Skeletal muscle satellite cell (primary cell): ENCODE results near the gene AGFG2.

Source experiments
- H3K27me3 ChIP-seq: 2 replicates; pipeline ENCODE4 v1.7.0; 2013; ENCODE audit warnings: low read length; ENCODE audit not compliant: control insufficient read depth, insufficient read depth
- H3K36me3 ChIP-seq: 2 replicates; pipeline ENCODE4 v1.7.0; 2013; ENCODE audit warnings: mild to moderate bottlenecking, control low read depth, low read length; ENCODE audit not compliant: insufficient read depth
- H3K4me1 ChIP-seq: 2 replicates; pipeline ENCODE4 v1.7.0; 2013; ENCODE audit warnings: low read length; ENCODE audit not compliant: control insufficient read depth, insufficient read depth
- H3K4me2 ChIP-seq: 2 replicates; pipeline ENCODE4 v1.7.0; 2013; ENCODE audit warnings: mild to moderate bottlenecking, low read length
- H3K4me3 ChIP-seq: 2 replicates; pipeline ENCODE4 v1.7.0; 2013; ENCODE audit warnings: low read length
- H3K9ac ChIP-seq: 2 replicates; pipeline ENCODE4 v1.7.0; 2013; ENCODE audit warnings: mild to moderate bottlenecking, low read depth, low read length, moderate library complexity
- H3K9me3 ChIP-seq: replicated peaks from 2 replicates; pipeline ENCODE4 v1.7.0; 2013; ENCODE audit warnings: mild to moderate bottlenecking, control low read depth, low read length

Gene AGFG2

DNA sequence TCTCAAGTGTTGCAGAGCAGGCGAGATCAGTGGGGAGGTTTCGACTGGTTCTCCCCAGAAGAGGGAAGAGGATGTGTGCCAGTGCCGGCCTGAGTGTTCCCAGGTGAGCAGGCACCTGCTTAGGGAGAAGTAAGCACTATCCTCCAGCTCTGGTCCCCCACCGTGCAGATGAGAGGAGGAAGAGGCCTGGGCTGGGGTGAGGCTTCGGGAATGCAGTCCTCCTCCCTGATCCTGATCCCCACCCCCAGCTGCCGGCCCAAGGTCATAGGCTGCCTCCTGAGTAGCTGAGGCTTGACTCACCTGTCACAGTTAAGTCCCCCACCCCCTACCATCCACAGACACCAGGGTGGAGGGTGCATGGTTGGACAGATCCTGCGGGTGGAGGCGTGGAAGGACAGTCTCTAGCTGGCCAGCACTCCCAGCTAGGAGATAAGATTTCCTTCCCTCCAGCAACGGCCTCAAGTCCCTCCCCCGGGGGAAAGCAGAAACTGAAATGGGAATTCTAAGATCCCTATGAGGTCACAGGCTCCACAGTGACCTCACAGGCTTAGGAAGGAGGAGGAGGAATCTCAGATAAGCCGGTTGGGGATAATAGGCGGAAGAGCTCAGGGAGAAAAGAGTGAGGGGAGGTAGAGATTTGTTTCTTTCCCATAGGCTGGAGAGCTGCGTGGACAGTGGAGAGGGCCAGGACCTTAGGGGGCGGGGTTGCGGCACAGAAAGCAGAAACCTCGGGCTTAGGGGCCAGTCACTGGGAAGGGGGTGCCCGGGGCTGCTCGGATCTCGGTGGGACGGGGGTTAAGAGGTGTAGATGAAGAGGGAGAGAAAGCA lies 45.9 kb downstream of the AGFG2 start:
- peaks cover 32% of the 10 kb centered on the region for H3K36me3 ChIP-seq
- peak overlapping the region; percentile 97 for H3K4me3 ChIP-seq
- peak overlapping the region; percentile 93 for H3K4me2 ChIP-seq
- no peaks in the 10 kb centered on the region for H3K27me3 ChIP-seq
- peak overlapping the region; percentile 96 for H3K9ac ChIP-seq
- H3K9me3 ChIP-seq: no peaks in the 10 kb centered on the region
- peaks cover 21% of the 10 kb centered on the region for H3K4me1 ChIP-seq

DNA sequence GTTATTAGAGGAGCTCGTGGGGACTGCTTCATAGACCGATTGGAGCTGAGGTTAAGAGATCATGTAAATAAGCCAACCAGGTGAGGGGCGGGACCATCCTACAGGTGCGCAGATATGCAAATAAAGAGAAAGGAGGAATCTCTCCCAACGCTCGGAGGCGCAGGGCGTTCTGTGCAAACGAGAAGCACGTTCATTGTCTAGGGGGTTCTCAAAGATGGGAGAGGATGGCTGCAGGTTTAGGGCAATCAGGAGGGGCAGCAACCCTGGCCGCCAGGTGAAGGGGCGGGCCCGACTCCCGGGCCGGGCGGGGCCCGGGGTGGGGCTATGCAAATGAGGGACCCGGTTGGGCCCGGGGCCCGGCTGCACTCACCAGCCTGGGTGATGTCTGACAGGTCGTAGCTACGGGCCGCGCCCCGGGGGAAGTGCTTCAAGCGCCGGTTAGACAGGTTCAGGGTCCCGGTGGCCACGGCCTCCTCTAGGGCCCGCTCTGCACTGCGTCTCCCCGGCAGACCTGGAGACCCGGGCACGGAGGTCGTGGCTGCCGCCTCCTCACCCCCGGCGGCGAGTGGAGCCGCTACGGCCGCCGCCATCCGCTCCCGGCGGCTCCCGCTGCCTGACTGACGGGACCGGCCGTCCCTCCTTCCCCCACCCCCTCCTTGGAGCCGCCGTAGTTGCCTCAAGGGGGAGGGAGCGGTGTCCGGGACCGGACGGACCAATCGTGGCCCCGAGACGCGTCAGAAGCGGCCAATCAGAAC lies 46.7 kb downstream of the AGFG2 start, which contains the start of gene LRCH4:
Gene LRCH4 (minus strand): TSS at position 619 of the 755 bp plus-strand sequence. CDS start 29 bp downstream, at position 590.
- H3K4me2 ChIP-seq: peak within 1 kb of the TSS; percentile 93
- H3K9me3 ChIP-seq: no peaks in the 10 kb centered on the region
- peaks cover 6% of the 10 kb centered on the region for H3K27me3 ChIP-seq
- peaks cover 21% of the 10 kb centered on the region for H3K4me1 ChIP-seq
- peaks cover 25% of the 10 kb centered on the region for H3K36me3 ChIP-seq
- H3K9ac ChIP-seq: peak within 1 kb of the TSS; percentile 96
- peak within 1 kb of the TSS; percentile 97 for H3K4me3 ChIP-seq

DNA sequence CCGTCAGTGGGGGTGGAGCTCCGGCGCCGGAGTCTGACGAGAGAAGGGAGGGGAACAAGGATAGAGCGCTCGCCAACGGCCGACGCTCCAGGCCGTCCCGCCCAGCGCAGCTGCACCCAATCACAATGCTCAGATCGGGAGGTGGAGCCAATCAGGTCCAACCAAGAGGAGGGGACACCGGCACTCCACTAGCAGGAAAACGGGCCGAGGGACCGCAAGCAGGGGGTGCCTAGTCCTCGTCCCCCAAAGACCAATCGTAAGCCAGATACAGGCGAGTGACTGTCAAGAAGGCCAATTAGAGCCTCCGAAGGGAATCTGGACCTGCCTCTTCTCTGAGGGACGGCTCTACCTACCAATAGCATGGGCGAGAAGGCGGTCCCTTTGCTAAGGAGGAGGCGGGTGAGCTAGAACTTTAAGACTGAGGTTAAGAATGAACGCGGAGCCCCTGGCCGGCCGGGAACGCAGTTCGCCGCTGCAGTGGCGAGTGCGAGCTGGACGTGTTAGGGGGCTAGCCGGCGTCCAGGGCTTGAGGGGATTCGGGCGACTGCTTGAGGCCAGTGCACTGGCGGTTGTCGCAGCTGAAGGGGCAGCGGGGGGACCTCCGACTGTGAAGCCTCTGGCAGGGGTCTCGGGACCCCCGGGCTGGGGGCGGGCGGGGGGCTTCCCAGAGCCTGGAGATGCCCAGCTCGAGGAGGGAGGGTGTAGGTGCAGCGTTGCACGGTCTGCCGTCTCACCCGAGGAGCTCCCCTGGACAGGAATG lies 47.4 kb downstream of the AGFG2 start, which contains the start of gene FBXO24:
Gene FBXO24 (plus strand): TSS at position 63 of the 760 bp plus-strand sequence. CDS start 298 bp downstream, at position 361.
- Histone ChIP-seq H3K4me1 (peaks cover 21% of the 10 kb centered on the region), H3K27me3 (peaks cover 6% of the 10 kb centered on the region), H3K9me3 (no peaks in the 10 kb centered on the region), H3K9ac (peak within 1 kb of the TSS; percentile 96), H3K4me3 (peak within 1 kb of the TSS; percentile 97), H3K4me2 (peak within 1 kb of the TSS; percentile 93), H3K36me3 (peaks cover 17% of the 10 kb centered on the region)

DNA sequence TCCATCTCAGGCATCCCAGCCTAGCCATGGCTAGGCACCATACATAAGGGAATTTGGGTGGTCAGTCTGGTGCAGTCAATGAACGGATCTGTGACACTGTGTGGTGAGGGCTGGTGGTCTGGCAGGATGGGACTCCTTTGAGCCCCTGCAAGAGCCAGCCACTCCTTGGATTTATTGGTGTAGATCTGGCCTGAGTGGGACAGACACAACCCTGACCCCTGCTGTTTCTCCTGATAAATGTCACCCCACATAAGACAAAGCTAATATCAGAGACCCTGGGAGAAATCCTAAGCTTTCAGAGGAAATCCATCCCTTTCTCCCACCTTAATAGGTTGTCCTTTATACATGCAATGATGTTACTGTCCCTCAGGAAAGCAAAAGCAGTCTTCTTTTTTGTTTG lies 49.4 kb downstream of the AGFG2 start:
- H3K4me1 ChIP-seq: peaks cover 13% of the 10 kb centered on the region
- H3K36me3 ChIP-seq: no peaks in the 10 kb centered on the region
- no peak overlapping the region for H3K4me2 ChIP-seq
- no peak overlapping the region for H3K9ac ChIP-seq
- H3K27me3 ChIP-seq: peaks cover 6% of the 10 kb centered on the region
- no peak overlapping the region for H3K4me3 ChIP-seq
- no peaks in the 10 kb centered on the region for H3K9me3 ChIP-seq

DNA sequence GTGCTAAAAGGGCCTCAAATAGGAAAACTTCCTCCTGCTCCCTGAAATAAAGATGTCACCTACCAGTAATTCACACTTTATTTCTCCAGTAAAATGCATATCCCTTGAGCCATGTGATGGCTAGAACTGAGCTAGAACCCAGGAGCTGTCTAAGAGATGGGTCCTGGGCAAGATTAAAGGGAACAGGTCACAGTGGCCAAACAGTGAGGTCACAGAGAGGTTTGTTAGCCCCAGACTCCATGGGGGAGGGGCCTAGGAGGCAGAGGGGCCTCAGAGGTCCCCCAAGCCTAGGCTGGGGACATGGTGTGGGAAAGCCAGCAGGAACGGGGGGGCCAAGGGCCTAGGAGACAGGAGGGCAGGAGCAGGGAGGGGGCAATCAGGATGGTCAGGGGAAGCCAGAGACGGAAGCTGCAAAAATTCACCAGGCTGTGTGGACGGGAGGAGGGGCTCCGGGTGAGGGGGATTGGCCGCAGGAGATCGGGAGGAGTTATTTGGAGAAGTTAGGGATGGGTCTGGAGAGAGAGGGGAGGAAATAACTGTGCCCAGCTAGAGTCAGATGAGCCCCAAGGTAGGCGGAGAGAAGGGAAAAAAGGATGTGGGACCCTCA lies 50.4 kb downstream of the AGFG2 start:
- Histone ChIP-seq H3K4me2 (no peak overlapping the region), H3K36me3 (no peaks in the 10 kb centered on the region), H3K9ac (no peak overlapping the region), H3K4me3 (no peak overlapping the region), H3K4me1 (peaks cover 5% of the 10 kb centered on the region), H3K27me3 (peaks cover 6% of the 10 kb centered on the region), H3K9me3 (no peaks in the 10 kb centered on the region)

DNA sequence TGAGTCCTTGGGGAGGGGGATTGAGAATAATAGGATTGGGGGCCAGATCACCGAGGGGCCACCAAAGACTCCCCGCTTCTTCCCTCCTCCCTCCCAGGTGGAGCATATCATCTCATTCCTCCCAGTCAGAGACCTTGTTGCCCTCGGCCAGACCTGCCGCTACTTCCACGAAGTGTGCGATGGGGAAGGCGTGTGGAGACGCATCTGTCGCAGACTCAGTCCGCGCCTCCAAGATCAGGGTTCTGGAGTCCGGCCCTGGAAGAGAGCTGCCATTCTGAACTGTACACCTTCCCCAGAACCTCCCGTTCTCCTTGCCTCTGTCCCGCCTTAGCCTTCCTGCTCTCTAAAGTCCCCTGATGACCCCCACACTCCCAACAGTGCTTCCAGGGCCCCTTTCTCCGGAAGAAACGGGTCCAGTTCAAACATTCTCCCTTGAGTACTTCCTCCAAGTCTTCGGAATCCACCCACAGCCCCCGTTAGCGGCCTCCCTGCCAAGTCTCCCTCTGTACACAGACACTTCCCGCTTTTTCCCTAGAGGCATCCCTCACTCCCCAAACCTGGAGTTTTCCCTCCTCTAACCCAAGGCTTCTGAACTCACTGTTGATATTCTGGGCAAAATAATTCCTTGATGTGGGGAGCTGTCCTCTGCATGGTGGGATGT lies 51.2 kb downstream of the AGFG2 start:
- H3K9me3 ChIP-seq: no peaks in the 10 kb centered on the region
- H3K27me3 ChIP-seq: peaks cover 6% of the 10 kb centered on the region
- no peaks in the 10 kb centered on the region for H3K36me3 ChIP-seq
- H3K4me1 ChIP-seq: no peaks in the 10 kb centered on the region
- no peak overlapping the region for H3K4me2 ChIP-seq
- H3K4me3 ChIP-seq: no peak overlapping the region
- no peak overlapping the region for H3K9ac ChIP-seq

DNA sequence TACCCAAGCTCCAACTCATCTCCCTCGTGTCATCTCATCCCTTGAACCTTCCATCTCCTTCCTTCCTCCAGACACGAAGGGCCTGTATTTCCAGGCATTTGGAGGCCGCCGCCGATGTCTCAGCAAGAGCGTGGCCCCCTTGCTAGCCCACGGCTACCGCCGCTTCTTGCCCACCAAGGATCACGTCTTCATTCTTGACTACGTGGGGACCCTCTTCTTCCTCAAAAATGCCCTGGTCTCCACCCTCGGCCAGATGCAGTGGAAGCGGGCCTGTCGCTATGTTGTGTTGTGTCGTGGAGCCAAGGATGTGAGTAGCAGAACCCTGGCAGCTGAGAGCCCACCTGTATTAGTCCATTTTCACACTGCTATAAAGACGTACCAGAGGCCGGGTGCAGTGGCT lies 52.6 kb downstream of the AGFG2 start:
- no peak overlapping the region for H3K4me3 ChIP-seq
- no peaks in the 10 kb centered on the region for H3K36me3 ChIP-seq
- no peak overlapping the region for H3K9ac ChIP-seq
- H3K27me3 ChIP-seq: peaks cover 6% of the 10 kb centered on the region
- no peak overlapping the region for H3K4me2 ChIP-seq
- no peaks in the 10 kb centered on the region for H3K9me3 ChIP-seq
- no peaks in the 10 kb centered on the region for H3K4me1 ChIP-seq

DNA sequence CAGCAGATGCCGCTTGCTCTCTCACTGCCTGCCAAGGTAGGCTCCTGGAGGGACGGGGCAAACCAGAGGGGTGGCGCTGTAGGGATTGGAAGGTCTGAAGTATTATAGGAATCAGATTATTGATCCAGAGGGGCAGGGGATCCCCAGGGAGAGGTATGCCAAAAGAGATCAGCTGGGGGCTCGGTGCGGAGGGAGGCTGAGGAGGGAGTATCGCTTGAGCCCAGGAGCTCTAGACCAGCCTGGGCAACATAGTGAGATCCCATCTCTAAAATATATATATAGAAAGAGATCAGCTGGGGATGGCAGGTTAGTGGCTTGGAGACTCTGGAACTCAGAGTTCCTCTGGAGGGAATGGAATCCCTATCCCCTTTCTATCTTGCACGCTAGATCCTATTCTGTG lies 56.2 kb downstream of the AGFG2 start:
- Histone ChIP-seq H3K9me3 (no peaks in the 10 kb centered on the region), H3K4me2 (no peak overlapping the region), H3K4me3 (no peak overlapping the region), H3K9ac (no peak overlapping the region), H3K36me3 (no peaks in the 10 kb centered on the region), H3K4me1 (no peaks in the 10 kb centered on the region), H3K27me3 (peaks cover 5% of the 10 kb centered on the region)

DNA sequence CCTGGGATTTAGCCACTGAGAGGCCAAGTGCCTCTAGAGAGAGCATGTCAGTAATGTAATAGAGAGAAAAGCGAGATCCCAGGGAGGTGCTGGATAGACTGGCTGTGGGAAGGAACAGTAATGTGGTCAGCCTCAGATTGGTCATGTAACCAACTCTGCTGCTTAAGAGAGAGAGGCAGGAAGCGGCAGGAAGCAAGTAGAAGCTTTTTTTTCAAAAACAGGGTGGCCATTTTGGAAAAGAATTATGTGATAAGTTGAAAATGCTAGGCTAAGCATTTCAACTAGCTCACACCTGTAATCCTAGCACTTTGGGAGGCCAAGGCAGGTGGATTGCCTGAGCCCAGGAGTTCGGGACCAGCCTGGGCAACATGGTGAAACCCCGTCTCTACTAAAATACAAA lies 59.4 kb downstream of the AGFG2 start:
- Histone ChIP-seq H3K4me3 (no peak overlapping the region), H3K9me3 (no peaks in the 10 kb centered on the region), H3K4me1 (peaks cover 20% of the 10 kb centered on the region), H3K4me2 (no peak overlapping the region), H3K36me3 (no peaks in the 10 kb centered on the region), H3K9ac (no peak overlapping the region), H3K27me3 (no peaks in the 10 kb centered on the region)

DNA sequence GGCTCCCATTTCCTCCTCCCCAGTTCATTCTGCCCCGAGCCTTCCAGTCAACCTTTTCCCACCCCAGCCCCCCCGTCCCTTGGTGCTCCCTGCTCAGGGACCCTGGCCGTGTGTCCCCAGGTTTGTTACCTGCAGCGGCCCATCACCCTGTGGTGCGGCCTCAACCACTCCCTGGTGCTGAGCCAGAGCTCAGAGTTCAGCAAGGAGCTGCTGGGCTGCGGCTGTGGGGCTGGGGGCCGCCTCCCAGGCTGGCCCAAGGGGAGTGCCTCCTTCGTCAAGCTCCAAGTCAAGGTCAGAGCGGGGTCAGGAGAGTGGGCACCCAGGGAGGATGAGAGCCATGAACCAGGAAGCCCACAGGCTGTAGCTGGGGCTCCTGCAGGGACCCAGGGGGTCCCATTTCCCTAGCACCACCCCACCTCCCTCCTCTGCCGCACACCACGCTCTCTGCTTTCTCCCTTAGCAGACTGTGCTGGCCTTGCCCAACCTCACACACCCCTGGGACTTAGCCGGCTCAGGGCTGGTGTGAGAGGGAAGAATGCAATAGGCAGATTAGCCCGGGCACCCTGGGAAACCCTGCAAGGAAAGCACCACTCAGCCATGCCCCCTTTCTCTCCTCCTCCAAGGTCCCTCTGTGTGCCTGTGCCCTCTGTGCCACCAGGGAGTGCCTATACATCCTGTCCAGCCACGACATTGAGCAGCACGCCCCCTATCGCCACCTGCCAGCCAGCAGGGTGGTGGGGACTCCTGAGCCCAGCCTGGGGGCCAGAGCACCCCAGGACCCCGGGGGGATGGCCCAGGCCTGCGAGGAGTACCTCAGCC lies 61.1 kb downstream of the AGFG2 start:
- peaks cover 27% of the 10 kb centered on the region for H3K4me1 ChIP-seq
- H3K9me3 ChIP-seq: no peaks in the 10 kb centered on the region
- no peak overlapping the region for H3K4me2 ChIP-seq
- no peak overlapping the region for H3K9ac ChIP-seq
- no peak overlapping the region for H3K4me3 ChIP-seq
- H3K27me3 ChIP-seq: no peaks in the 10 kb centered on the region
- no peaks in the 10 kb centered on the region for H3K36me3 ChIP-seq
